GM19468 (cell line): ENCODE measurements around the gene ACBD4.

Experiments used
- ATAC-seq: cut with Tn5 transposase; IDR thresholded peaks from one replicate; pipeline ENCODE4 v1.9.1; 2021; ENCODE audit warnings: mild to moderate bottlenecking, moderate library complexity, moderate number of reproducible peaks; ENCODE audit not compliant: unreplicated experiment; ENCODE audit errors: extremely low read depth

The ACBD4 gene, protein sequence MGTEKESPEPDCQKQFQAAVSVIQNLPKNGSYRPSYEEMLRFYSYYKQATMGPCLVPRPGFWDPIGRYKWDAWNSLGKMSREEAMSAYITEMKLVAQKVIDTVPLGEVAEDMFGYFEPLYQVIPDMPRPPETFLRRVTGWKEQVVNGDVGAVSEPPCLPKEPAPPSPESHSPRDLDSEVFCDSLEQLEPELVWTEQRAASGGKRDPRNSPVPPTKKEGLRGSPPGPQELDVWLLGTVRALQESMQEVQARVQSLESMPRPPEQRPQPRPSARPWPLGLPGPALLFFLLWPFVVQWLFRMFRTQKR

DNA sequence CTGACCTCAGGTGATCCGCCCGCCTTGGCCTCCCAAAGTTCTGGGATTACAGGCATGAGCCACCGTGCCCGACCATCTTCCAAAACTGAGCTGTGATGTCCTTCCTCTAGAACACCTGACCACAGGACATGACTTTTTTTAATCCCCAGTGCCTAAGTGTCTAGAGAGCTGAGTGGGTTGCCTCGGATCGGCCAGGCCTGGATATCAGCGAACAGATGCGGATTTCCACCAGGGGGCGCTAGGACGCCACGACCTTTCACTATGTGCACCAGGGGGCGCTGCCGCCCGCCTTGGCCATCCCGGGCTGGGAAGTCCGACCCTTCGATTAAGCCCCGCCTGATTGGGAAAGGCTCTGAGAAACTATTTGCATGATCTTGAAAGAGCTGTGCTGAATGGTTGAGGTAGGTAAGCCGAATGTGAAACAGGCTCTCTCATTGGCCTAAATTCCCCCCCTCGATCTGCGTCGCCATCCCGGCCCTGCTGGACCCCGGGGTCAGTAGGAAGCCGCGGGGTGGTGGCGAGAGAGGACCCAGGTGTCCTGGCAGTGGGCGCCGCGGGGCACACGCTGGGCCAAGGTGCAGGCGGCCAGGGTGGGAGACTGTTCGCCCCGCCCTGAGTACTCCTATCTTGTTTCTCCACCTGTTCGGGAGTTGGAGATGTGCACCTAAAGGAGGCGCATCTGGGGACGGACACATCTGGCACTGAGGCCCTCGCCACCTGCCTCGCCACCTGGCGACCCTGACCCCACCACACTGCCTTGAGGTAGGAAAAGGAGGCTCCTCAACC lies at the start of gene ACBD4:
Gene ACBD4, plus strand, starts transcription at position 496 of the 786 bp plus-strand sequence. CDS start 458 bp downstream, outside the sequence.
- ATAC-seq = peak; percentile 43

DNA sequence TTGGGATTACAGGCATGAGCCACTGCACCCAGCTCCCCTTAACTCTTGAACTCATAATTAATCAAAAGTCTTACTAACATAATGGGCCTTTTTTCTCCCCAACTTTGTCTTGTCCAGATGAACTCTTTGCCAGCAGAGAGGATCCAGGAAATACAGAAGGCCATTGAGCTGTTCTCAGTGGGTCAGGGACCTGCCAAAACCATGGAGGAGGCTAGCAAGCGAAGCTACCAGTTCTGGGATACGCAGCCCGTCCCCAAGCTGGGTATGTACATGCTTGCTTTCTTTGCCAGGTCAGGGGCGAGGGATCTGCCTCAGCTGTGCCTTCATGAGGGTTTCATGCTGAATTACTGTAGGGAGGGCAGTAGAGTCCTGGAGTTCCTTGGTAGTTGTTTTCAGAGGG lies 49.1 kb upstream of the ACBD4 start:
- no peak for ATAC-seq

DNA sequence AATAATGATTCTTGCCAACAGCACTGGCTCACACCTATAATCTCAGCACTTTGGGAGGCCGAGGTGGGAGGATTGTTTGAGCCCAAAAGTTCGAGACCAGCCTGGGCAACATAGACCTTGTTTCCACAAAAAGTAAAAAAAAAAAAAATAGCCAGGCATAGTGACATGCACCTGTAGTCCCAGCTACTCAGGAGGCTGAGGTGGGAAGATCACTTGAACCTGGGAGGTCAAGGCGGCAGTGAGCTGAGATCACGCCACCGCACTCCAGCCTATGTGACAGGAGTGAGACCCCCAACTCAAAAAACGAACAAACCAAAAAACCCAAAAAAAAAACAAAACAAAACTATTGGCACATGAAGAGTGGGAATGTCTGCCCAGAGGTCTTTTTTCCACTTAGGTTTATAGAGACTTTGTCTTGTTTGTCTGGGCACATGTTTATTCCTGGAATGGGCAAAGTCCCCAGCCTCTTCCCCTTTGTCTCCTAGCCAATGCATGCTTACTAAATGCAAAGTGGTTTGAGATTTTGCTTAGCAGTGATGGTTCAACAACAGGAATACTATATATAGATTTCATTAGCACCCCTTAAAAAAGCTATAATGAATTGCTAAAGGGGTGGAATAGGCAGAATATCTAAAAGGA lies 48.5 kb upstream of the ACBD4 start:
- ATAC-seq = no peak

DNA sequence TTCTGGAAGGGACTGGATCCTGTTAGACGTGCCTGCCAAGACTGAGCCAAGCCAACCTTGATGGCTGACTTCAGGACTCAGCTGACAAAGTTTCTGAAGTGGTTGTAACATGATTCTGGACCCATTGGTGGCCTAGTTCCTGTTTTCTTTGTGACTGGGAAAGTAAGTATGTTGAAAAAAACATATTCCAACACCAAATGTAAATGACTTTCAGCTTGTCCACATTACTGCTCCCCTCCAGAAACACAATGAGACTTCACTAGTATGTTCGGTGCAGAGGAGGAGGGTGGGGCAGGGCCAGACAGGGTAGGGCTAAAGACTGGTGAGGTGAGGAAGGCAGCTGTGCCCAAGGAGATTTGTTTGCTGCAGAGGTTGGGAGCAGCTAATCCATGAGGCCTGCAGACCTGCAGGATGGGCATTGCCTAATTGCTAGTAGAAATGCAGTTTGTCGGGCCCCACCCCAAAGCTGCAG lies 47.9 kb upstream of the ACBD4 start:
- no peak for ATAC-seq

DNA sequence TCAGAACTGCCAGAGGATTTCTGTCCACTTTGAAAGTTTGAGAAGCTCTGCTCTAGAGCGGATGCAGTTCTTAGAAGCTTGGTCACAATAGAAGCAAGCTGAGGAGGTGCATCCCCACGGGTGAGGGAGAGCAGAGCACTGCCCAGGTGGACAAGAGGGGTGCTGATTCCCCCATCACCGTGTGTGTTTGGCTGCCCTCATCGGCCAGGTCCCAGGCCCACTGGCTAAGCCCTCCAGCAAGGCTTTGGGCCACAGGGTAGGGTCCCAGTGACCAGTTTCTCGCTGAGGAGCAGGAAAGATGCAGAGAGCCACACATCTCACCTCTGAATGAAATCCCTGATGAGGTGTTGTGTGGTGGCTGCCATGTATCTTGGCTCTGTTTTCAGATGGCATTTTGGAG lies 47.5 kb upstream of the ACBD4 start:
- no peak for ATAC-seq

DNA sequence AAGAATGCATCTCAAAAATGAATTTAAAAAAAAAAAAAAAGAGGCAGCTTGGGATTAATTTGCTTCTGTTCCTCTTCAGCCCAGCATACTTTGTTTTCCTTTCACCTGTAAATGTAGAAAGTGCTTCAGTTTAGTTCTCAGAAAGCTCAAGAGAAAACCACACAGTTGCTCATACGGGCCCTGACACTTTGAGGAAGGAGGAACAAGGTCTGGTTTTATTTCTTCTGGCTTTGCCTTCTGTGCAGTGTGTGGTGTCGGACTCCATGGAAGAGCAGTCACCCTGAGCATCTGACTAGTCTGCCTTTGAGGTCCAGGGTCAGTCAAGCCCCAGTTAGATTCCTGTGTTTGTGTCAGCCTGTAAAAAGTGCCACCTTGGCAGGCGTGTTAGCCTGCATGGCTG lies 46.7 kb upstream of the ACBD4 start:
- no peak for ATAC-seq

DNA sequence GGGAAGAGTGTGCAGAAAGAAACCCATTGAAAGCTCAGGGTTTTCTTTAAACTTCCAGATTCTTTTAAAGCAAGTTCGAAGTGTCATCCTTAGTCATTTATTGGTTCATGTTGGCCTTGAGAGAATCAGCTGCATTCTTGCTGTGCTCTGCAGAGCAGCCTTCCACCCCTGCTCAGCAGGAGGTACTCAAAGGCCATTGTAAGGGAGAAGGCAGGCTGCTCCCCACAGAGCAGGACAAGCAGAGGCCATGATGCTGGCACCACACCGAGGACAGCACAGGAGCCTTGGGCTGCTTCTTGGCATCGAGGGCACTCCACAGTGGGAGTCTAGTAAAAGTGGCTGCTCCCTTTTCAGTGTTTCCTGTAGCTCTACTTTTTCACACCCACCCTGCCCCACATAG lies 44.8 kb upstream of the ACBD4 start:
- no peak for ATAC-seq

DNA sequence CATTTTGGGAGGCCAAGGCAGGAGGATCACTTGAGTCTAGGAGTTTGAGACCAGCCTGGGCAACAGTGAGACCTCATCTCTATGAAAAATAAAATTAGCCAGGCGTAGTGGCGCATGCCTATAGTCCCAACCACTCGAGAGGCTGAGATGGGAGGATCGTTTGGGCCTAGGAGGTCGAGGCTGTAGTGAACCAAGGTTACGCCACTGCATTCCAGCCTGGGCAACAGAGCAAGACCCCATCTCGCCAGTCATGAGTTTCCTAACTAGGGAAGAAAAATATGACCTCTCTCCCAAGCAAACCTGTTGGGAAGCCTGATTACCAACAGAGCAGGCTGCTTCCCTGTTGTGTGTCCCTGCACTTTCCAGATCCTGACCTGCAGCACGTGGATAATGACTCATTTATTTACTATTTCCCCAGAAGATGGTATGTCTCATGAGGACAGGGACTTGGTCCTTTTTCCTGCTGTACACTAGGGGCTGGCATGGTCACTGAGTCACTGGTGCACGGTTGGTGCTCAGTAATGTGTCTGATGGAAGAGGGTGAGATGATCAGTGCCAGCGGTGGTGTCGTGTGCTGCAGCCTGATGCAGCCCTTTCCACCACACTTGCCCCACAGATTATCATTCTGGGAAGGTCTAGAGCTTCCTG lies 43.6 kb upstream of the ACBD4 start:
- no peak for ATAC-seq

DNA sequence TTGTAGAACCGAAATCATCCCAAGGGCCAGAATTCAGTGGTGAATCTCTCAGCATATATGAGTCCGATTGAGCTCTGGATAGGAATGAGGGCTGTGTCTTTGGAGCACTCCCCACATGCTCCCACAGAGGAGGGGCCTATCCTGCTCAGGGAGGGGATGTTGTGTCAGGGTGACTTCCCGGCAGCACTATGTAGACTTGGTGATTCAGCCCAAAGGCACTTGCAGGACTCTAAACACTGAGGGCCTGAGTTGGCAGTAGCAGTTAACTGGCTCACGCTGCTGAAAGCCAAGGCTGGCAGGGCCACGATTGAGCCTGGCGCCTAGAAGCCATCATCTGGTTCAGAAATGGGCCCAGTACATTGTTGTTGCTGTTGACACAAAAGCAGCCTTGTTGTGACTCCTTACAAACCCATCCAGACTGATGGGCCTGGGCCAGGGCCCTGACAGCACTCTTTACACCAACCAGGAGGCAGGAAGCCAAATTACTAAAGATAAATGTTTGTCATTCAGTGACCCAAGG lies 42.5 kb upstream of the ACBD4 start:
- no peak for ATAC-seq

DNA sequence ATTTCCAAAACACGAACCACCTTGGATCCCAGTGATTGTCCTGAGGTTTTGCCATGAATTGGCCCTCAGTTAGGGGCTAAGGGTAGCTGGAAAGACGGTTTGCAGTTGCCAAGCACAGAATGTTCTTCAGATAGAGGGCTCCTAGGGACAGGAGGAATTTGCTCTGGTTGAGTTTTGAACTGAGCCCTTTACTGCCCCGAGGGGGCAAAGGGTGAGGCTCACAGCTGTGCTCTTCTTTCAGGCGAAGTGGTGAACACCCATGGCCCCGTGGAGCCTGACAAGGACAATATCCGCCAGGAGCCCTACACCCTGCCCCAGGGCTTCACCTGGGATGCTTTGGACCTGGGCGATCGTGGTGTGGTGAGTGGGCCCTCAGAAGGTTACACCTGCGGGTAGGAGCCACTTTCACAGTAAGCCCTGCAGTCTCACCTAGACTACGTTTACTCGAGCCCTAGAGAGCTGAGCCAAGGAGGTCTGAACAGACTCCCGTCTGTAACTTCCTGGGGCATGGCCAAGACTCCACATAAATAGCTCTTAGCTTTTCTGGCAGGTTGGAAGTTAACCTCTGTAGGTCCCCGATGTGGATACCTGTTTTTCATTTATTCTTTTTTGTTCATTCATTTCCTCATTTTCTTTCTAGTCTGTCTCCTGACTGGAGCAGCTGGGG lies 41.9 kb upstream of the ACBD4 start:
- ATAC-seq = no peak

DNA sequence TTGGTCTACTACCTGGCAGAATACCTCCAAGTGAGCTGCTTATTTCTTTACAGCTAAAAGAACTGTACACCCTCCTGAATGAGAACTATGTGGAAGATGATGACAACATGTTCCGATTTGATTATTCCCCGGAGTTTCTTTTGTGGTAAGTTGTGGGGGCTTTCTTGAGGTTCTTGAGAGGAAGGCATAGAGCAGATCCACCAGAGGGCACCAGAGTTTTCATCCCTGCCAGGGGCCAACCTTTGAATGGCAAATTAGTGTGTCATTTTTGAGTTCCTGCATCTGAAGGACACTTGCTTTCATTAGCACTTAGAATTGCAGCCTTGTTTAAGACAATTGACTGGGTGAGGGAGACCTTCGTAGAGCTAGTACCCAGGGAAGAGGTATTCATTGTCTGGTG lies 39.3 kb upstream of the ACBD4 start:
- no peak for ATAC-seq

DNA sequence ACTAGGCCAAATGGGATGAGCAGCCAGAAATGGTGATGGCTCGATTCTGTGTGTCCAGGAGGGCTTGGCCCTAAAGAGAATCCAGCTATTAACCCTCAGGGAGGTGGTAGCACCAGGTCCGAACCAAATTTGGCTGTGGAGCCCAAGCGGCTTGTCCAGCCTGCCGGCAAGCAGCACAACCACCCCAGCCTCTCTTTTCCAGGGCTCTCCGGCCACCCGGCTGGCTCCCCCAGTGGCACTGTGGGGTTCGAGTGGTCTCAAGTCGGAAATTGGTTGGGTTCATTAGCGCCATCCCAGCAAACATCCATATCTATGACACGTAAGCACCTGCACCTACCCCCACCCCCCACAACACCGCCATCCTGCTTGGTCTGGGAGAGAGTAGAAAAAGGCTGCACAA lies 38.6 kb upstream of the ACBD4 start:
- no peak for ATAC-seq

DNA sequence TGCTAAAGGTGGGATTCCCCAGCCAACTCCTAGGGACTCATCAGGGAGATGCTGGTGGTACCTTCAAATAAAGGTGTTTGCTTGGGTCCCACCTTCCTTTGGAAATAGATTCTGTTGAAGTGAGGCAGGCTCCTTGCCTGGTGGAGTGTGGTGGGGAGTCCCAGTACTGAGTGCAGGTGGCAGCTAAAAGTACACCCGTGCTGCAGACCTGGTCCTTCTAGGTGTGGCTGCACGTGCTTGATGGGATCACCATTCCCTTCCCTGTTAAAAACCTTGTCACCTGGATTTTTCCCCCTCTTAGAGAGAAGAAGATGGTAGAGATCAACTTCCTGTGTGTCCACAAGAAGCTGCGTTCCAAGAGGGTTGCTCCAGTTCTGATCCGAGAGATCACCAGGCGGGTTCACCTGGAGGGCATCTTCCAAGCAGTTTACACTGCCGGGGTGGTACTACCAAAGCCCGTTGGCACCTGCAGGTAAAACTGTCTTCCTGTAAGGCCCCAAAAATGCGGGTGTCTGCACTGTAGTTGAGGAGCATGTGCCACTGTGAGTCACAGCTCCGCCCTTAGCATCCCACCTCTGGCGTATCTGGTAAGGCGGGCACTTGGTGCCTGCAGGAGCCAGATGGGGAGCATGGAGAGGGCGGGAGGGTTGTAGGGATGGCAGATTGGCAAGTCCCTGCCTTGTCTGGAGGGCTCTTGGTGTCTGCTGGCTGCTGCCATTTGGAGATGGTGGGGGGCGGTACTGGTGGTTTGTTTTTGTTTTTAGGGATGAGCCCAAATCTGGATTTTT lies 37.2 kb upstream of the ACBD4 start:
- ATAC-seq = no peak

DNA sequence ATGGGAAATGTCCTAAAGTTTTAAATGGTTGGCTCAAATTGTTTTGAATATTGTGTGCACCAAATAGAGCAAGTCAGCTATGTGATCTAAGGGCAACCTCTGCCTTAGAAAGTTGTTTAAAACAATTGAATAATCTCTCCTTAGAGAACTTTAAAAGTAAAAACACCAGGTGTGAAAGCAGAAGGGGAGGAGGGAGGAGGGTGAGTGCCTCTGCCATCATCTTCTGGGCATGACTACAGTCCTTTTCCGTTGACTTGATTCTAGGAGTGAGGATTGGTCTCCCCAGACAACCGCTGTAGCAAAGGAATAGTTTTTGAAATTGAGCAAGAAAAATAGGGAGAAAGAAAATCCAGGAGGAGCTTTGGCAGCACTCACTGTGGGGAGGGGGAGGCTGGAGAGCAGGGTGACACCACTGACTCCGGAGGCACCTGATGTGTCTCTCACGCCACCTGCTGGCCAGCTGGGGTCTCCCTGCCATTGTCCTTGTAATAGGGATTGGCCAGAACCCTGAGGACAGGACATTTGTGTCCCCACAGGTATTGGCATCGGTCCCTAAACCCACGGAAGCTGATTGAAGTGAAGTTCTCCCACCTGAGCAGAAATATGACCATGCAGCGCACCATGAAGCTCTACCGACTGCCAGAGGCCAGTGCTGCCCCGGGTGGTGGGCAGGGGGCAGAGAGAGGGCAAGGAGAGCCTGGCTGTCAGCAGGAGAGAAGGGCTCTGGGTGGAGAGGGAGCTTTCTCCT lies 36.4 kb upstream of the ACBD4 start:
- ATAC-seq = no peak

DNA sequence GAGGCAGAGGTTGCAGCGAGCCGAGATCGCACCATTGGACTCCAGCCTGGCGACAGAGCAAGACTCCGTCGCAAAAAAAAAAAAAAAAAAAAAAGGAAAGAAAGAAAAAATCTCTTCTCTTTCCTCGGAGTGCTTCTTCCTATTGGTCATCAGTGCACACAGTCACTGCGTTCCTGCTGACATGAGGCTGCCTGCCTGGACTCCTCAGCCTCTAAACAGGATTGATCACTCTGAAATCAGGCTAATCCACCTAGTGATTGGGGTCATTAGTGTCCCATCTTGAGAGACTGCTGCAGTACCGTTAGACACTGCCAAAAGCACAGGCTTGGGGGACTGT lies 34.0 kb upstream of the ACBD4 start:
- ATAC-seq = no peak

DNA sequence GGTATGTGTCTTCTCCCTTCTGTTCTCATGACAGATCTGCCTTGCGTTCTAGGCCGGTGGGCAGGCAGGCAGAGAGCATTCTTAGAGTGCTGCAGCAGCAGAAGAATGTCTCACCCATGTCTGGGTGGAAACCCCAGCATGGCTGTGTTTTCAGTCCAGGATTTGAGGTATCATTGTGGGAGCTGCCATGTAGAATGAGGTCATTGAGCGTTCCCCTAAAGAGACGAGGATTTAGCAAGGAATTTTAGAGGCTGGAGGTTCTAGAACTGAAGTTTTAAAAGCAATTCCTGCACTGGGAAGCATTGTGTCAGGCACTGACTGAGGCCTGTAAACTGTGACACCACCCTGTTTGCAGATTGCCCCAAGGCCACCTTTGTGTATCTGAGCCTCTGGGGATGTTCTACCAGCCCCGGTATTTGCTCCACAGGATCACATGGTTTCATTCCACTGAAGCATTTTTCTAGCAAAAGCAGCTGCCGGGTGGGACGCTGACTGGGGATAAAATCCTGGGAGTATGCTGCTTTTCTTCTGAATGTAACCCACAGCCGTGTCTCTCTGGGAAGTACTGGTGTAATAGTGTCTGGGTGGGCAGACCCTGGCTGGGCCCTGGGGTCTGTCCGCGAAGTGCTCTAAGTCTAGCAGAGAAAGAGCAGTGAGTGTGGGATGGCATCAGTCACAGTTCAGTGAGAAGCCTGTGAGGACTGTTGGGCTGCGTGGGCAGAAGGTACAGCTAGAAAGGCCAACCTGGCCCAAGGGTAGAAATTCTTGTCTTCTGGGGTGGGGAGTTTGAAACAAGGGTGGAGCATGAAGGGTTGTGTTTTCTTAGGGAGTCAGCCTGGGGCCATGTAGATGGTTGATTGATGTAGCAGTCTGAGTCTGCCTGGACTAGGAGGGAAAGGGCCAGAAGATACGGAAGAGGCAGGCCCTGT lies 33.3 kb upstream of the ACBD4 start:
- no peak for ATAC-seq

DNA sequence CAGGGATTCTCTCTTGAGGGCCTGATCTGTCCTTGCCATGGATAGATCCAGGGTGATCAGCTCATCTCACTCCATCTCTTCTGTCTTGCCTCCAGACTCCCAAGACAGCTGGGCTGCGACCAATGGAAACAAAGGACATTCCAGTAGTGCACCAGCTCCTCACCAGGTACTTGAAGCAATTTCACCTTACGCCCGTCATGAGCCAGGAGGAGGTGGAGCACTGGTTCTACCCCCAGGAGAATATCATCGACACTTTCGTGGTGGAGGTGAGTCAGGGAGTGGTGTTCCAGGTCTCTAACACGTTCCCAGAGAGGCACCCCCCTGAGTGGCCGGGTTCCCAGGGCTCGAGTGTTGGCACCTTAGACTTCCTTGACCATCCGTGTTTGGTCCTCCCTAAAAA lies 32.6 kb upstream of the ACBD4 start:
- ATAC-seq = no peak
